OCI-LY1 (cell line): Measurements from ENCODE around the gene THOC2.

Source experiments
- CTCF ChIP-seq: fragments of 200-600 bp; sonication (generic), shearing (Covaris generic); IDR thresholded peaks from 2 replicates; pipeline ENCODE4 v1.5.1; 2017; ENCODE audit warnings: mild to moderate bottlenecking, antibody characterized with exemption, low read length, moderate library complexity, mixed read lengths
- EZH2 ChIP-seq: fragments of 200-600 bp; sonication (generic), shearing (Covaris generic); IDR thresholded peaks from 2 replicates; pipeline ENCODE4 v1.8.0; 2017; ENCODE audit warnings: borderline replicate concordance, mixed run types, mild to moderate bottlenecking, antibody characterized with exemption, low read length, moderate library complexity, mixed read lengths

DNA sequence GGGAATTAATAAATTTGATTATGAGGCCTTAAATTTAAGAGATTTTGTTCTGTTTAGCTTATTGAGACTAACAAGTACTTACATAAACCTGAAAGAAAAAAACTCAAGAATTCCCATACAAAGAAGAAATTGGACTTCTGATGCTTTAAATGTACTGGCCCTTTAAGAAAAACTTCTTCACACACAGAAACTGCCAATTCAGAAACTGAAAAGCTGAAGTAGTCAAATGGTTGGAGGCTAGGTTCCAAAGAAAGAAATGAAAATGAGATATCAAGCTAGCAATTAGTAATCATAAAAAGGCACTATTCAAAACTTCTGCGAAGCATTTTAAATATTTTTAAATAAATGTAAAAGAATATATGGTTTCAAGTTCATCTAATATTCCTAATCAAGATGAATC is 151.3 kb downstream of the THOC2 start:
- TF ChIP-seq CTCF (no peak), EZH2 (no peak)
